AG09319 (cell line): Measurements from ENCODE around the gene WRNIP1.

Source experiments
- DNase-seq: peaks from one replicate; pipeline ENCODE4 v3.0.0-alpha.2; 2010; ENCODE audit warnings: low read depth; ENCODE audit errors: extremely low read depth
- TF ChIP-seq, protein P1 (sequence below): IDR thresholded peaks from 2 replicates; pipeline ENCODE4 v1.5.1; 2011; ENCODE audit warnings: low read depth, mild to moderate bottlenecking, inconsistent platforms, low read length, moderate library complexity

The WRNIP1 gene

GRCh38 chr6:2786269-2786668 lies 21.1 kb downstream of the WRNIP1 start:
- DNase-seq = no peak
- TF ChIP-seq, protein P1, sequence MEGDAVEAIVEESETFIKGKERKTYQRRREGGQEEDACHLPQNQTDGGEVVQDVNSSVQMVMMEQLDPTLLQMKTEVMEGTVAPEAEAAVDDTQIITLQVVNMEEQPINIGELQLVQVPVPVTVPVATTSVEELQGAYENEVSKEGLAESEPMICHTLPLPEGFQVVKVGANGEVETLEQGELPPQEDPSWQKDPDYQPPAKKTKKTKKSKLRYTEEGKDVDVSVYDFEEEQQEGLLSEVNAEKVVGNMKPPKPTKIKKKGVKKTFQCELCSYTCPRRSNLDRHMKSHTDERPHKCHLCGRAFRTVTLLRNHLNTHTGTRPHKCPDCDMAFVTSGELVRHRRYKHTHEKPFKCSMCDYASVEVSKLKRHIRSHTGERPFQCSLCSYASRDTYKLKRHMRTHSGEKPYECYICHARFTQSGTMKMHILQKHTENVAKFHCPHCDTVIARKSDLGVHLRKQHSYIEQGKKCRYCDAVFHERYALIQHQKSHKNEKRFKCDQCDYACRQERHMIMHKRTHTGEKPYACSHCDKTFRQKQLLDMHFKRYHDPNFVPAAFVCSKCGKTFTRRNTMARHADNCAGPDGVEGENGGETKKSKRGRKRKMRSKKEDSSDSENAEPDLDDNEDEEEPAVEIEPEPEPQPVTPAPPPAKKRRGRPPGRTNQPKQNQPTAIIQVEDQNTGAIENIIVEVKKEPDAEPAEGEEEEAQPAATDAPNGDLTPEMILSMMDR = no peak

- TF ChIP-seq, protein P1 = peak; percentile 83
- peak; percentile 60 for DNase-seq
These were observed 25.6 kb downstream of the WRNIP1 start for GRCh38 chr6:2790588-2791449.

GRCh38 chr6:2791450-2791974 lies 26.3 kb downstream of the WRNIP1 start:
- TF ChIP-seq, protein P1 = no peak
- no peak for DNase-seq

GRCh38 chr6:2792330-2793110 lies 27.3 kb downstream of the WRNIP1 start:
- DNase-seq = no peak
- TF ChIP-seq, protein P1 = no peak

- DNase-seq = no peak
These were observed 28.4 kb downstream of the WRNIP1 start for GRCh38 chr6:2793534-2794151.

DNA sequence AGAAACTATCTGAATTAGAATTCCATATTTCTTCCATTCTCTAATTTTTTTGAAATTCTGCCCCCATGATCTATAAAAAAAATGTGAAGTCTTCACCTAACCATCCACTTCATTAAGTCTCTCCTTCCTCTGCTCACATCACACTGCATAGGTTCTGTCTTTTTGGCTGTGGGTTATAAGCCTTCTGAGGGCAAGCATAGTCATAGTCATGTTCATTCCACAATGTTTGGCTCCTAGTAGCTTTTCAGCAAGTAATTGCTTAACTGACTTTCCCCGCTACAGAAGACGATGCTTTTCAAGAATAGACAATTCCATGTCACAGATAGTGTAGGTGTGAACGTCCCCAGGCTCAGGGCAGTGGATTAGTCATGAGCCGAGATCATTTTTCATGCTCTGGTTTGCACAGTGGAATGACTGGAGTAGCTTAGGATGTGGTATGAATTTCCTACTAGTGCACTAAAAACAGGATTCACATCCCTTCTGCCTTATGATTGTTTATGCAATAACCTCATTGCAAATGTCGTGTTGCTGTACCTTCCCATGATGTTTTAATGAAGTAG lies 29.1 kb downstream of the WRNIP1 start:
- DNase-seq = no peak
- TF ChIP-seq, protein P1 = no peak

More at GRCh38 chr6:2793534-2794151, 28.4 kb downstream of the WRNIP1 start:
- TF ChIP-seq, protein P1 = no peak
